Retinal pigment epithelial cell (primary cell): Measurements from ENCODE around the gene ZNF318.

Source experiments
- DNase-seq: peaks from one replicate; pipeline ENCODE4 v3.0.0-alpha.2; 2010; ENCODE audit warnings: low read depth
- H3K4me3 ChIP-seq: 2 replicates; pipeline ENCODE4 v1.5.1; 2011; ENCODE audit warnings: mild to moderate bottlenecking, low read length, control low read depth, moderate library complexity
- TF ChIP-seq, protein P1 (sequence below): conservative IDR thresholded peaks from 2 replicates; pipeline ENCODE4 v1.5.1; 2011; ENCODE audit warnings: low read depth, low read length, control low read depth, inconsistent platforms

Gene ZNF318

GRCh38 chr6:43405354-43405753 is 35.9 kb upstream of the ZNF318 start:
- TF ChIP-seq, protein P1, sequence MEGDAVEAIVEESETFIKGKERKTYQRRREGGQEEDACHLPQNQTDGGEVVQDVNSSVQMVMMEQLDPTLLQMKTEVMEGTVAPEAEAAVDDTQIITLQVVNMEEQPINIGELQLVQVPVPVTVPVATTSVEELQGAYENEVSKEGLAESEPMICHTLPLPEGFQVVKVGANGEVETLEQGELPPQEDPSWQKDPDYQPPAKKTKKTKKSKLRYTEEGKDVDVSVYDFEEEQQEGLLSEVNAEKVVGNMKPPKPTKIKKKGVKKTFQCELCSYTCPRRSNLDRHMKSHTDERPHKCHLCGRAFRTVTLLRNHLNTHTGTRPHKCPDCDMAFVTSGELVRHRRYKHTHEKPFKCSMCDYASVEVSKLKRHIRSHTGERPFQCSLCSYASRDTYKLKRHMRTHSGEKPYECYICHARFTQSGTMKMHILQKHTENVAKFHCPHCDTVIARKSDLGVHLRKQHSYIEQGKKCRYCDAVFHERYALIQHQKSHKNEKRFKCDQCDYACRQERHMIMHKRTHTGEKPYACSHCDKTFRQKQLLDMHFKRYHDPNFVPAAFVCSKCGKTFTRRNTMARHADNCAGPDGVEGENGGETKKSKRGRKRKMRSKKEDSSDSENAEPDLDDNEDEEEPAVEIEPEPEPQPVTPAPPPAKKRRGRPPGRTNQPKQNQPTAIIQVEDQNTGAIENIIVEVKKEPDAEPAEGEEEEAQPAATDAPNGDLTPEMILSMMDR, result no peak
- peak; percentile 12 for DNase-seq
- H3K4me3 ChIP-seq, result no peak overlapping the region

DNA sequence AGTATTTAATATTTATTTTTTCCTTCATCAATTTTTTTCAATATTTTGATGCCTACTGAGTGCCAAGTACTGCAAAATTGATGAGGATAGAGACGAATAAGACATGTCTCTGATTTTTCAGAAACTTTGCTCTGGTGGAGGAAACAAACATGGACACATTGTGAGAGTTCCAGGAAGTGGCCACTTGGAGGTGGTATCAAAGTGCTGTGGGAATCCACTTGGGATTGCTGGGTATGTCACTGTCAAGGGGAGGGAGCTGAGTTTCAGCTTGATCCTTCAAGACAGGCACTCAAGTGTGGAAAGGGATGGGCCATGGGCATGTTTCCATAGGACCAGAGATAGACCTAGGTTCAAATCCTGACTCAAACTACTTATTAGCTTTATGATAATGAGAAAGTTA is 33.4 kb upstream of the ZNF318 start:
- TF ChIP-seq, protein P1, result no peak

GRCh38 chr6:43401730-43402129 is 32.3 kb upstream of the ZNF318 start:
- no peak overlapping the region for H3K4me3 ChIP-seq
- TF ChIP-seq, protein P1, result no peak
- no peak for DNase-seq

More for the DNA sequence above, 33.4 kb upstream of the ZNF318 start:
- DNase-seq, result no peak
- H3K4me3 ChIP-seq, result no peak overlapping the region

GRCh38 chr6:43399932-43400487 is 30.6 kb upstream of the ZNF318 start:
- H3K4me3 ChIP-seq, result no peak overlapping the region
- TF ChIP-seq, protein P1, result no peak
- no peak for DNase-seq

GRCh38 chr6:43396408-43397149 is 27.1 kb upstream of the ZNF318 start:
- TF ChIP-seq, protein P1, result no peak
- no peak overlapping the region for H3K4me3 ChIP-seq
- no peak for DNase-seq

DNA sequence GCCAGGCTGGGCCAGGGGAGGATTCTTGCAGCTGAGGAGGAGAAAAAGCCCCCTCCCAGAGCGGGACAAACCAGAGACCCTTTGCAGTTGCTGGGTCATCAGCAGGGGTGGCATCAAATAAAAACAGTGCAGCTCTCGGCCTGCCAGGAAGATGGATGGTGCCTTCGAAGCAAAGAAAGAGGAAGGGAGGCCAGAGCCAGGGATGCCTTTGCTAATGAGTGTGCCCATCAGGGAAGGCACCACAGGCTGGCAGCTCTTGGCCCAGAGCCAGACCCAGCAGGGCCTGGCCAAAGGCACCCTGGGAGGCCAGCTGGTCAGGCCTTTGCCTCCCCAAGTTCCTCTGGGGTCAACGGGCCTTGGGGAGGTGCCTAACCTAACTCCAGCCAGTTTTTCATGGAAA is 26.3 kb upstream of the ZNF318 start:
- no peak for DNase-seq
- TF ChIP-seq, protein P1, result no peak
- no peak overlapping the region for H3K4me3 ChIP-seq

DNA sequence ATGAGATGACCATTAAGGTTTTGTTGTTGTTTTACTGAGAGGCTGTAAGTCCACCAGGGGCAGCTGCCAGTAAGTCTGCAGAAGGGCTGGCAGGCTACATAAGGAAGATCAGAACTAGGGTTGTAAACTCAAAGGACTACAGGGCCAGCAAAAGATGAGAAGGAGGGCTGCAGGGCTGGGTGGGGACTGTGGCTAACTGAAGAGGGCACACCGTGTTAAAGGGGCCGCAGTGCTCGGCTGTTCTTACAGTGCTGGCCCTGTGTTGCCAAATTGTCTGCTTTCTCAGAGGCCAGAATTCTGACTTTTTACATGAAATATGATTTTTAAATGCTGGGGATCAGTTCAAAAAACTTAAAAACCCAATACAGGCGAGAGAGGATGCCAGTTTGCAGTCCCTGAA is 25.5 kb upstream of the ZNF318 start:
- TF ChIP-seq, protein P1, result no peak
- no peak overlapping the region for H3K4me3 ChIP-seq

More for the DNA sequence above, 25.5 kb upstream of the ZNF318 start:
- no peak for DNase-seq
